ENCODE measurements around the gene MKNK2.

DNA sequence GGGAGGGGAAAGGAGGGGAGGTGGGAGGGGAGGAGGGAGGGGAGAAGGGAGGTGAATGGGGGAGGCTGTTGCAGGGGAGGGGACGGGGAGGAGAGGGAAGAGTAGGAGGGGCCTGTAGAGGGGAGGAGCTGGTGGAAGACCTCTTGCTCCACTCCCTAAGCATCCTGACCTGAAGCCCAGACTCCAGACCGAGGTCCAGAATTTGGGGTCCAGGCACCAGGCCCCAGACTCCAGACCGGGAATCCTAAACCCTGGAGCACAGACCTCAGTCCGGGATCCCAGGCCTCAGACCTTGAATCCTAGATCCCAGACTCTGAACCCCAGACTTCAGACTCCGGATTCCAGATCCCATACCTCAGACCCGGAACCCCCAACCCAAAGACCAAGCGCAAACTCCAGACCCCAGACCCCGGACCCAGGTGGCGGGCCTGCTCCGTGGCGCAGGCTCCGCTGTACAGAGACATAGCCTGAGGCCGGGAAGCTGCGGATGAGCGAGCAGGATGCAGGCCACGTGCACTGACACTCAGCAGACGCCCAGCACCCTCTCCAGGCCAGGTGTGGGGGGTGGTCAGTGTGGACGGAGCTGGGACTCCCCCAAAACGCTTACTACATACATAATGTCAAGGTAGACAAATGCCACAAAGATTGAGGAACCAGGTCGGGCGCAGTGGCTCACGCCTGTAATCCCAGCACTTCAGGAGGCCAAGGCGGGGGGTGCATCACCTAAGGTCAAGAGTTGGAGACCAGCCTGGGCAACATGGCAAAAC is 34.8 kb downstream of the MKNK2 start:
- TF ChIP-seq POLR2A (IDR thresholded peaks at IDR 0.05; ENCODE audit: borderline replicate concordance, extremely low read depth, insufficient read depth, insufficient read length), result no peak
- no peak for TF ChIP-seq CTCF (IDR thresholded peaks at IDR 0.05 in 2 of 3, conservative IDR thresholded peaks at IDR 0.05 in 1 of 3; ENCODE audit: borderline replicate concordance in 1 of 3, insufficient read depth in 1 of 3, low read depth in 2 of 3, low read length in 2 of 3)
- no peak for TF ChIP-seq YY1 (IDR thresholded peaks at IDR 0.05; ENCODE audit: extremely low read depth, insufficient replicate concordance, low read depth, low read length)
- TF ChIP-seq POLR2AphosphoS5 (IDR thresholded peaks at IDR 0.05; ENCODE audit: low read depth, low read length), result no peak
- no peak for TF ChIP-seq MAX (IDR thresholded peaks at IDR 0.05)
- no peak for TF ChIP-seq JUND (IDR thresholded peaks at IDR 0.05)
- no peak for TF ChIP-seq ZNF274 (IDR thresholded peaks at IDR 0.05; ENCODE audit: low read depth, low read length)
